OCI-LY1 (cell line): ENCODE data around the gene EML4.

Experiments used
- H2AFZ ChIP-seq: fragments of 200-600 bp; sonication (generic), shearing (Covaris generic); 2 replicates; pipeline ENCODE4 v1.6.0; 2014; ENCODE audit warnings: antibody characterized with exemption, mild to moderate bottlenecking, low read length
- H3F3A ChIP-seq: fragments of 200-600 bp; sonication (generic), shearing (Covaris generic); 2 replicates; pipeline ENCODE4 v1.6.0; 2014; ENCODE audit warnings: mild to moderate bottlenecking, antibody characterized with exemption, low read length, moderate library complexity; ENCODE audit not compliant: insufficient read depth
- H3K27ac ChIP-seq: fragments of 200-600 bp; sonication (generic); 2 replicates; pipeline ENCODE4 v1.5.1; 2014; ENCODE audit warnings: low read length, mixed run types, mild to moderate bottlenecking, low read depth; ENCODE audit not compliant: poor library complexity, severe bottlenecking
- H3K27me3 ChIP-seq: fragments of 200-600 bp; sonication (generic); 2 replicates; pipeline ENCODE4 v1.6.0; 2014; ENCODE audit warnings: antibody characterized with exemption, mild to moderate bottlenecking, low read length, moderate library complexity; ENCODE audit not compliant: insufficient read depth
- H3K36me3 ChIP-seq: fragments of 200-600 bp; sonication (generic); 2 replicates; pipeline ENCODE4 v1.6.1; 2014; ENCODE audit warnings: mild to moderate bottlenecking, antibody characterized with exemption, low read length, moderate library complexity, mixed read lengths; ENCODE audit not compliant: insufficient read depth
- H3K4me1 ChIP-seq: fragments of 200-600 bp; sonication (generic); 2 replicates; pipeline ENCODE4 v1.5.1; 2014; ENCODE audit warnings: mild to moderate bottlenecking, low read length, moderate library complexity; ENCODE audit not compliant: insufficient read depth, severe bottlenecking
- H3K4me2 ChIP-seq: fragments of 200-600 bp; sonication (generic), shearing (Covaris generic); 2 replicates; pipeline ENCODE4 v1.6.1; 2014; ENCODE audit warnings: low read length
- H3K4me3 ChIP-seq: fragments of 200-600 bp; sonication (generic); 2 replicates; pipeline ENCODE4 v1.5.1; 2014; ENCODE audit warnings: low read length, low read depth, mild to moderate bottlenecking, mixed read lengths; ENCODE audit not compliant: poor library complexity, severe bottlenecking
- H3K79me2 ChIP-seq: fragments of 200-600 bp; shearing (Covaris generic); 2 replicates; pipeline ENCODE4 v1.6.1; 2016; ENCODE audit warnings: mixed run types, low read length, mixed read lengths; ENCODE audit not compliant: insufficient read depth
- H3K9ac ChIP-seq: fragments of 200-600 bp; sonication (generic), shearing (Covaris generic); 2 replicates; pipeline ENCODE4 v1.6.1; 2014; ENCODE audit warnings: mild to moderate bottlenecking, low read length, mixed read lengths
- H3K9me2 ChIP-seq: fragments of 200-600 bp; sonication (generic), shearing (Covaris generic); 2 replicates; pipeline ENCODE4 v1.6.1; 2014; ENCODE audit warnings: low read depth, mild to moderate bottlenecking, low read length, mixed read lengths
- H3K9me3 ChIP-seq: fragments of 200-600 bp; shearing (Covaris generic); 2 replicates; pipeline ENCODE4 v1.6.1; 2014; ENCODE audit warnings: low read length, mixed read lengths
- H4K20me1 ChIP-seq: fragments of 200-600 bp; sonication (generic), shearing (Covaris generic); 2 replicates; pipeline ENCODE4 v1.6.0; 2016; ENCODE audit warnings: mild to moderate bottlenecking, low read length; ENCODE audit not compliant: insufficient read depth
- CTCF ChIP-seq: fragments of 200-600 bp; sonication (generic), shearing (Covaris generic); IDR thresholded peaks from 2 replicates; pipeline ENCODE4 v1.5.1; 2017; ENCODE audit warnings: mild to moderate bottlenecking, antibody characterized with exemption, low read length, moderate library complexity, mixed read lengths
- EZH2 ChIP-seq: fragments of 200-600 bp; sonication (generic), shearing (Covaris generic); IDR thresholded peaks from 2 replicates; pipeline ENCODE4 v1.8.0; 2017; ENCODE audit warnings: borderline replicate concordance, mixed run types, mild to moderate bottlenecking, antibody characterized with exemption, low read length, moderate library complexity, mixed read lengths

Gene EML4

GRCh38 chr2:42192652-42193566, 23.8 kb downstream of the EML4 start:
- Histone ChIP-seq H3K27me3 (no peaks in the 10 kb centered on the region), H4K20me1 (no peaks in the 10 kb centered on the region), H3K9ac (no peak overlapping the region), H3K9me3 (no peaks in the 10 kb centered on the region), H3K36me3 (no peaks in the 10 kb centered on the region), H3K9me2 (no peaks in the 10 kb centered on the region), H3K27ac (no peak overlapping the region), H3F3A (no peaks in the 10 kb centered on the region), H2AFZ (no peak overlapping the region), H3K4me3 (no peak overlapping the region), H3K4me2 (no peak overlapping the region), H3K79me2 (no peaks in the 10 kb centered on the region), H3K4me1 (peaks cover 7% of the 10 kb centered on the region)
- no peak for TF ChIP-seq CTCF
- TF ChIP-seq EZH2 = no peak

DNA sequence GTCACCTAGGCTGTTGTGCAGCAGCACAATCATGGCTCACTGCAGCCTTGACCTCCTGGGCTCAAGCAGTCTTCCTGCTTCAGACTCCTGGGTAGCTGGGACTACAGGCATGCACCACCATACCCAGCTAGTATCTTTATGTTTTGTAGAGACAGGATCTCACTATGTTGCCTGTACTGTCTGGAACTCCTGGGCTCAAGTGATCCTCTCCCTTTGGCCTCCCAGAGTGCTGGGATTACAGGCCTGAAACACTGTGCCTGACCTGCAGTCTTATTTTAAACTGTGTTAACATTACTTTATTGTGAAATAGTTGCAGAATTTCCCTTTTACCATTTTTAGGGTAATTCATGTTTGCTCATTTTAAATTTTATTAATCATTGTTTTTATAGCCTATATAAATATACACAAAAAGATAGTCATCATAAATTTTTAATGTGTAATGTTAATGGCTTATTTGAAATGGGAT, 24.6 kb downstream of the EML4 start:
- Histone ChIP-seq H3K27ac (no peak overlapping the region), H3F3A (no peaks in the 10 kb centered on the region), H4K20me1 (no peaks in the 10 kb centered on the region), H3K9ac (no peak overlapping the region), H3K4me2 (no peak overlapping the region), H3K36me3 (no peaks in the 10 kb centered on the region), H3K4me3 (no peak overlapping the region), H3K4me1 (peaks cover 7% of the 10 kb centered on the region), H3K9me3 (no peaks in the 10 kb centered on the region), H3K79me2 (no peaks in the 10 kb centered on the region), H2AFZ (no peak overlapping the region), H3K27me3 (no peaks in the 10 kb centered on the region), H3K9me2 (no peaks in the 10 kb centered on the region)
- TF ChIP-seq EZH2 = no peak
- no peak for TF ChIP-seq CTCF

DNA sequence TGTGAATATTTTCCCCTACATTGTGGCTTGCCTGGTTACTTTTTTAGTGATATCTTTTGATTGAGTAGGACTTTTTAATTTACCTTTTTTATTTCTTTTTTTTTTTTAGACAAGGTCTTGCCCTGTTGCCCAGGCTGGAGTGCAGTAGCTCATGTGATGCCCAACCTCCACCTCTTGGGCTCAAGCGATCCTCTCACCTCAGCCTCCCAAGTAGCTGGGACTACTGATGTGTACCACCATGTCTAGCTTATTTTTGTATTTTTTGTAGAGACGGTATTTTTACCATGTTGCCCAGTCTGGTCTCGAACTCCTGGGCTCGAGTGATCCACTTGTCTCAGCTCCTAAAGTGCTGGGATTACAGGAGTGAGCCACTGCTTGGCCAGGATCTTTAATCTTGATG, 25.3 kb downstream of the EML4 start:
- H3F3A ChIP-seq = no peaks in the 10 kb centered on the region
- no peaks in the 10 kb centered on the region for H3K9me3 ChIP-seq
- no peaks in the 10 kb centered on the region for H3K79me2 ChIP-seq
- no peaks in the 10 kb centered on the region for H3K36me3 ChIP-seq
- no peaks in the 10 kb centered on the region for H3K27me3 ChIP-seq
- no peak overlapping the region for H3K4me3 ChIP-seq
- no peak overlapping the region for H3K9ac ChIP-seq
- H3K4me2 ChIP-seq = no peak overlapping the region
- no peak overlapping the region for H3K27ac ChIP-seq
- TF ChIP-seq CTCF = no peak
- TF ChIP-seq EZH2 = no peak
- no peaks in the 10 kb centered on the region for H4K20me1 ChIP-seq
- H2AFZ ChIP-seq = no peak overlapping the region
- H3K4me1 ChIP-seq = peaks cover 7% of the 10 kb centered on the region
- H3K9me2 ChIP-seq = no peaks in the 10 kb centered on the region
